HUES6 (cell line): ENCODE results near the gene PTDSS2.

Experiments
- H3K27ac ChIP-seq: 2 replicates; pipeline ENCODE4 v1.7.0; 2013; ENCODE audit warnings: low read depth, mild to moderate bottlenecking, low read length, inconsistent platforms
- H3K27me3 ChIP-seq: 2 replicates; pipeline ENCODE4 v1.6.1; 2013; ENCODE audit warnings: low read length; ENCODE audit not compliant: control insufficient read depth, insufficient read depth
- H3K36me3 ChIP-seq: 2 replicates; pipeline ENCODE4 v1.6.1; 2013; ENCODE audit warnings: low read length; ENCODE audit not compliant: control insufficient read depth, insufficient read depth
- H3K4me1 ChIP-seq: 2 replicates; pipeline ENCODE4 v1.6.1; 2013; ENCODE audit warnings: low read length; ENCODE audit not compliant: control insufficient read depth, insufficient read depth
- H3K4me3 ChIP-seq: 2 replicates; pipeline ENCODE4 v1.5.1; 2013; ENCODE audit warnings: low read depth, low read length
- H3K9ac ChIP-seq: one replicate; pipeline ENCODE4 v1.6.1; 2013; ENCODE audit warnings: mild to moderate bottlenecking, low read length
- H3K9me3 ChIP-seq: 2 replicates; pipeline ENCODE4 v1.6.1; 2013; ENCODE audit warnings: low read depth, low read length; ENCODE audit not compliant: control insufficient read depth, insufficient read depth

PTDSS2 gene

GRCh38 chr11:444396-445144 is 5.5 kb upstream of the PTDSS2 start:
- Histone ChIP-seq H3K4me3 (no peak overlapping the region), H3K27me3 (no peaks in the 10 kb centered on the region), H3K9ac (no peak overlapping the region), H3K27ac (no peak overlapping the region), H3K4me1 (peaks cover 10% of the 10 kb centered on the region; the same call in 1 of the 2 replicates), H3K36me3 (no peaks in the 10 kb centered on the region), H3K9me3 (no peaks in the 10 kb centered on the region)

- H3K9ac ChIP-seq = no peak overlapping the region
- H3K36me3 ChIP-seq = no peaks in the 10 kb centered on the region
- no peaks in the 10 kb centered on the region for H3K9me3 ChIP-seq
- no peaks in the 10 kb centered on the region for H3K27me3 ChIP-seq
- no peak overlapping the region for H3K27ac ChIP-seq
- no peak overlapping the region for H3K4me3 ChIP-seq
- H3K4me1 ChIP-seq = peaks cover 10% of the 10 kb centered on the region; the same call in 1 of the 2 replicates
These were observed 4.1 kb upstream of the PTDSS2 start for GRCh38 chr11:445765-446588.

- Histone ChIP-seq H3K9me3 (no peaks in the 10 kb centered on the region), H3K4me1 (peaks cover 18% of the 10 kb centered on the region), H3K9ac (no peak overlapping the region), H3K36me3 (no peaks in the 10 kb centered on the region), H3K27me3 (no peaks in the 10 kb centered on the region), H3K4me3 (no peak overlapping the region), H3K27ac (no peak overlapping the region)
These were observed 3.2 kb upstream of the PTDSS2 start for GRCh38 chr11:446891-447290.

- H3K4me1 ChIP-seq = peaks cover 12% of the 10 kb centered on the region
- H3K9ac ChIP-seq = peak overlapping the region; percentile 71
- peaks cover 10% of the 10 kb centered on the region for H3K36me3 ChIP-seq
- H3K27ac ChIP-seq = peak overlapping the region; percentile 69; the same call in 1 of the 2 replicates
- no peaks in the 10 kb centered on the region for H3K9me3 ChIP-seq
- H3K4me3 ChIP-seq = peak overlapping the region; percentile 86
- H3K27me3 ChIP-seq = no peaks in the 10 kb centered on the region
These were observed 2.0 kb upstream of the PTDSS2 start for GRCh38 chr11:447923-448731.

GRCh38 chr11:450809-451451 is 851 bp downstream of the PTDSS2 start:
- no peak overlapping the region; the same call in 1 of the 2 replicates for H3K27ac ChIP-seq
- peak overlapping the region; percentile 84 for H3K9ac ChIP-seq
- no peaks in the 10 kb centered on the region for H3K9me3 ChIP-seq

GRCh38 chr11:451738-452137 is 1.7 kb downstream of the PTDSS2 start:
- no peaks in the 10 kb centered on the region for H3K27me3 ChIP-seq
- H3K9ac ChIP-seq = no peak overlapping the region
- peak overlapping the region; percentile 77 for H3K4me3 ChIP-seq
- no peak overlapping the region for H3K27ac ChIP-seq
- no peaks in the 10 kb centered on the region for H3K9me3 ChIP-seq
- H3K36me3 ChIP-seq = peaks cover 23% of the 10 kb centered on the region
- H3K4me1 ChIP-seq = peaks cover 26% of the 10 kb centered on the region

More at GRCh38 chr11:450809-451451, 851 bp downstream of the PTDSS2 start:
- H3K27me3 ChIP-seq = no peaks in the 10 kb centered on the region
- H3K4me3 ChIP-seq = peak overlapping the region; percentile 77
- peaks cover 25% of the 10 kb centered on the region for H3K4me1 ChIP-seq
- peaks cover 23% of the 10 kb centered on the region for H3K36me3 ChIP-seq

GRCh38 chr11:452203-452744 is 2.2 kb downstream of the PTDSS2 start:
- H3K4me1 ChIP-seq = peaks cover 29% of the 10 kb centered on the region
- no peak overlapping the region for H3K9ac ChIP-seq
- H3K9me3 ChIP-seq = no peaks in the 10 kb centered on the region
- peaks cover 23% of the 10 kb centered on the region for H3K36me3 ChIP-seq
- H3K4me3 ChIP-seq = no peak overlapping the region
- no peaks in the 10 kb centered on the region for H3K27me3 ChIP-seq
- no peak overlapping the region for H3K27ac ChIP-seq

- no peak overlapping the region for H3K9ac ChIP-seq
- no peaks in the 10 kb centered on the region for H3K9me3 ChIP-seq
- no peak overlapping the region for H3K27ac ChIP-seq
- peaks cover 23% of the 10 kb centered on the region for H3K36me3 ChIP-seq
- H3K4me3 ChIP-seq = no peak overlapping the region
- H3K27me3 ChIP-seq = no peaks in the 10 kb centered on the region
- peaks cover 34% of the 10 kb centered on the region for H3K4me1 ChIP-seq
These were observed 2.9 kb downstream of the PTDSS2 start for GRCh38 chr11:452916-453527.

- peaks cover 23% of the 10 kb centered on the region for H3K36me3 ChIP-seq
- no peaks in the 10 kb centered on the region for H3K9me3 ChIP-seq
- H3K4me1 ChIP-seq = peaks cover 34% of the 10 kb centered on the region
- H3K27ac ChIP-seq = no peak overlapping the region
- H3K27me3 ChIP-seq = no peaks in the 10 kb centered on the region
- no peak overlapping the region for H3K9ac ChIP-seq
- H3K4me3 ChIP-seq = no peak overlapping the region
These were observed 3.5 kb downstream of the PTDSS2 start for GRCh38 chr11:453564-453963.

GRCh38 chr11:454043-454442 is 4.0 kb downstream of the PTDSS2 start:
- H3K9ac ChIP-seq = no peak overlapping the region
- H3K4me1 ChIP-seq = peaks cover 34% of the 10 kb centered on the region
- peaks cover 25% of the 10 kb centered on the region for H3K36me3 ChIP-seq
- H3K9me3 ChIP-seq = no peaks in the 10 kb centered on the region
- H3K27ac ChIP-seq = no peak overlapping the region
- H3K4me3 ChIP-seq = no peak overlapping the region
- H3K27me3 ChIP-seq = no peaks in the 10 kb centered on the region
